ENCODE measurements around the gene ATRX.
"Not testable (repeated sequence)": the region's sequence is repeated elsewhere in the genome, so short reads cannot be mapped to it uniquely, and the experiment has no call there.

ATRX gene

GRCh38 chrX:77726095-77726494 lies 59.9 kb downstream of the ATRX start:
- DNase-seq = not testable (repeated sequence)

GRCh38 chrX:77723681-77724080 lies 62.3 kb downstream of the ATRX start:
- DNase-seq = no peak

GRCh38 chrX:77719388-77719787 lies 66.6 kb downstream of the ATRX start:
- no peak for DNase-seq

GRCh38 chrX:77704881-77705280 lies 81.1 kb downstream of the ATRX start:
- no peak for DNase-seq

GRCh38 chrX:77698242-77698641 lies 87.8 kb downstream of the ATRX start:
- DNase-seq = no peak

GRCh38 chrX:77694491-77694890 lies 91.5 kb downstream of the ATRX start:
- no peak for DNase-seq

GRCh38 chrX:77693594-77693993 lies 92.4 kb downstream of the ATRX start:
- no peak for DNase-seq

GRCh38 chrX:77691916-77692315 lies 94.1 kb downstream of the ATRX start:
- no peak for DNase-seq

GRCh38 chrX:77689376-77689775 lies 96.6 kb downstream of the ATRX start:
- no peak for DNase-seq

GRCh38 chrX:77685683-77686082 lies 100.3 kb downstream of the ATRX start:
- DNase-seq = not testable (repeated sequence)

- DNase-seq = no peak
Measured at GRCh38 chrX:77679144-77679543, 106.9 kb downstream of the ATRX start.

GRCh38 chrX:77675986-77676385 lies 110.0 kb downstream of the ATRX start:
- DNase-seq = no peak

- DNase-seq = no peak
Measured at GRCh38 chrX:77668391-77669237, 117.4 kb downstream of the ATRX start.

- no peak for DNase-seq
Measured at GRCh38 chrX:77658886-77659285, 127.1 kb downstream of the ATRX start.

GRCh38 chrX:77652095-77652494 lies 133.9 kb downstream of the ATRX start:
- no peak for DNase-seq

- DNase-seq = no peak
Measured at GRCh38 chrX:77640702-77641101, 145.3 kb downstream of the ATRX start.

GRCh38 chrX:77639820-77640219 lies 146.2 kb downstream of the ATRX start:
- no peak for DNase-seq

- no peak for DNase-seq
Measured at GRCh38 chrX:77638397-77638796, 147.6 kb downstream of the ATRX start.

- DNase-seq = no peak
Measured at GRCh38 chrX:77635373-77635772, 150.6 kb downstream of the ATRX start.

- DNase-seq = no peak
Measured at GRCh38 chrX:77628294-77629025, 157.6 kb downstream of the ATRX start.

- DNase-seq = no peak
Measured at GRCh38 chrX:77622672-77623071, 163.3 kb downstream of the ATRX start.

GRCh38 chrX:77622233-77622632 lies 163.8 kb downstream of the ATRX start:
- no peak for DNase-seq

GRCh38 chrX:77621453-77621852 lies 164.6 kb downstream of the ATRX start:
- not testable (repeated sequence) for DNase-seq

GRCh38 chrX:77617206-77617605 lies 168.8 kb downstream of the ATRX start:
- no peak for DNase-seq
